PC-9 (cell line): Measurements from ENCODE around the gene ALDH3B2.

ENCODE experiments used
- CTCF ChIP-seq: fragments of 200-600 bp; sonication (generic); conservative IDR thresholded peaks from 2 replicates; pipeline ENCODE4 v1.6.1; 2017; ENCODE audit warnings: mixed run types, antibody characterized with exemption, mild to moderate bottlenecking, moderate library complexity
- EZH2 ChIP-seq: fragments of 200-600 bp; sonication (generic); IDR thresholded peaks from 2 replicates; pipeline ENCODE4 v1.8.0; 2017; ENCODE audit warnings: antibody characterized with exemption, low read depth

GRCh38 chr11:67639438-67639859, 35.0 kb downstream of the ALDH3B2 start, which contains the start of gene TBX10:
- no peak for TF ChIP-seq EZH2
- no peak for TF ChIP-seq CTCF
